ENCODE results near the gene NPTN.

DNA sequence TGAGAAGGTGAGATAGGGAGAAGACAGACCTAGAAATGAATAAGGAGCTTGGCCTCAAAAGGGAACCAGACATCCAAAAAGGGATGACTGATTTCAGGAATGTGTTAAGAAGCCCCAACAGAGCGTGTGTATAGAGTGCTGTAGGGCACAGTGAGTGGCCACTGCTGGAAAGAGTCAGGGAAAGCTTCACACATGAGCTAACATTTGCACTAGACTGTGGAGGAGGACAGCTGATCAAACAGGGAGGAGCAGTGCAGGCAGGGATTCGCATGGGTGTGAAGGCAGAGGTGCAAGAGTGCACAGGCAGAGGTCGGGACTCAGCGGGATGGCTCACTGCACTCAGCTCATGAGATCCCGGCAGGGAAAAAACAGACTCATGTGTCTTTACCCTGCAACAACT, 61.8 kb downstream of the NPTN start:
- TF ChIP-seq ZNF274 (IDR thresholded peaks at IDR 0.05; ENCODE audit: low read depth, low read length): no peak
- no peak for TF ChIP-seq YY1 (IDR thresholded peaks at IDR 0.05; ENCODE audit: insufficient read depth, insufficient read length)
- TF ChIP-seq SUZ12 (IDR thresholded peaks at IDR 0.05; ENCODE audit: extremely low read depth, insufficient read depth, insufficient read length): no peak
